ENCODE measurements around the gene ETV3L.

DNA sequence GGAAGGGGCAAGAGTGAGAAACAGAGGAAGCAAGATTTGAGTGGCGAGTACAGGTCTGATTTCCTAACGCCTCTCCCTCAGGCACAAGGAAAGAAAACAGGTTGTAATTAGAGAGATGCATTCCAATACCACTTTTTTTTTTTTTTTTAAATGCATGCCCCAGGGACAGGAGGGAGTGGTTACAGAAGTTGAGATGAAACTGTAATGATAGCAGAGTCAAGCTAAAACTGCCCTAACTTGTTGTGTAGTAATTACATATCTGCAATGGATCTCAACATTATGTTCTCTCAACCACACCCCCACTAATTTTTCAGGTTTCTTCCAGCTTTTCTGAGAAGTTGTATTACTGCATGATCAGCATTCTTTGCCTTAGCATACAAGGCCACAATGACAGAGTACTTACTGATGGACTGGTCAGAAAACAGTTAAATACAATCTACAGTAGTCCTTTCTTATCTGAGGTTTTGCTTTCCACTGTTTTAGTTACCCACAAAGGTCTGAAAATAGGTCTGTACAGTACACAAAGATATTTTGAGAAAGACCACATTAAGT, 33.1 kb upstream of the ETV3L start:
- TF ChIP-seq CTCF (conservative IDR thresholded peaks at IDR 0.05; ENCODE audit: low read depth in 2 of 2) (no peak), EZH2 (IDR thresholded peaks at IDR 0.05; ENCODE audit: low read depth, unreplicated experiment) (no peak), EZH2phosphoT487 (IDR thresholded peaks at IDR 0.05; ENCODE audit: unreplicated experiment) (no peak), POLR2AphosphoS5 (IDR thresholded peaks at IDR 0.05; ENCODE audit: low read depth) (no peak)
